ENCODE data around the gene FAM72B.
"Not testable (repeated sequence)": the region's sequence is repeated elsewhere in the genome, so short reads cannot be mapped to it uniquely, and the experiment has no call there.

DNA sequence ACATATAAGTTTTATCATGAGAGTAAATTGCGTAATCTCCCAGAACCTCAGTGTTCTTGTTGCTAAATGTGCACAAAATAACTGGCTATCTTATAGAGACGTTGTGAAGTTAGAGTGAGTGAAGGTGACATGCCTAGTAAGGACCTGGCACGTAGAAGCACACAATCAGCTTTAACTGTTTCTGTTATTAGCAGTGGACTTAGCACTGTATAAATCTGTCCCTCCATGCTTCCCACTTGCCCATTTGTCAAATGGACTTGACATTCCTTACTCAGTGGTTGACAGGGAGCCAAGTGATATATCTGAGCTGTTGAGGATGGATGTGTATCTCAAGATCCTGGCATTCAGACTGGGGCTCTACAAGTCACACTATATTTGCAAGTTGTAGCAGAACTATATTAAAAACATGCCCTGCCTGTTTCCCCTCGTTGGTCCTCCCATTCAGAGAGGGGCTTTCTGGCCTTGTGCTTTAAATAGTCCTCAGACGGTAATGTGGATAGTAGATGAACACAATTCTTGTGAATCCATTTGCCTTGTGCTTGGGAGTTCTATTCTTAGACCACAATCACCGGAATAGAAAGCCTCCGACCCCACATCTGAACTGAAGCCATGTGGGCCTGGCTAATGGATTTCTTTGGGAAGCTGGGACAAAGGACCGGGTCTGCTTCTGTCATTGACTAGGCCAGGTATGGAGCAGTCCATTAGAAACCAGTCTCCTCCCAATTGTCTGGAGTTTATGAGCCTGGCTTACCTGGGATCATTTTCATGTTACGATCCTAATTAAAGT lies 43.6 kb upstream of the FAM72B start:
- TF ChIP-seq POLR2AphosphoS5 (IDR thresholded peaks at IDR 0.05); POLR2A (IDR thresholded peaks at IDR 0.05; ENCODE audit: low read depth): not testable (repeated sequence)
- TF ChIP-seq, protein P1, sequence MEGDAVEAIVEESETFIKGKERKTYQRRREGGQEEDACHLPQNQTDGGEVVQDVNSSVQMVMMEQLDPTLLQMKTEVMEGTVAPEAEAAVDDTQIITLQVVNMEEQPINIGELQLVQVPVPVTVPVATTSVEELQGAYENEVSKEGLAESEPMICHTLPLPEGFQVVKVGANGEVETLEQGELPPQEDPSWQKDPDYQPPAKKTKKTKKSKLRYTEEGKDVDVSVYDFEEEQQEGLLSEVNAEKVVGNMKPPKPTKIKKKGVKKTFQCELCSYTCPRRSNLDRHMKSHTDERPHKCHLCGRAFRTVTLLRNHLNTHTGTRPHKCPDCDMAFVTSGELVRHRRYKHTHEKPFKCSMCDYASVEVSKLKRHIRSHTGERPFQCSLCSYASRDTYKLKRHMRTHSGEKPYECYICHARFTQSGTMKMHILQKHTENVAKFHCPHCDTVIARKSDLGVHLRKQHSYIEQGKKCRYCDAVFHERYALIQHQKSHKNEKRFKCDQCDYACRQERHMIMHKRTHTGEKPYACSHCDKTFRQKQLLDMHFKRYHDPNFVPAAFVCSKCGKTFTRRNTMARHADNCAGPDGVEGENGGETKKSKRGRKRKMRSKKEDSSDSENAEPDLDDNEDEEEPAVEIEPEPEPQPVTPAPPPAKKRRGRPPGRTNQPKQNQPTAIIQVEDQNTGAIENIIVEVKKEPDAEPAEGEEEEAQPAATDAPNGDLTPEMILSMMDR (IDR thresholded peaks at IDR 0.05), result not testable (repeated sequence)

Measured in esophagus muscularis mucosa (tissue), 3 donors.